AG08395 (cell line): ENCODE measurements around the gene SOX12.
"Not testable (repeated sequence)": the region's sequence is repeated elsewhere in the genome, so short reads cannot be mapped to it uniquely, and the experiment has no call there.

Experiments
- DNase-seq: peaks from one replicate; pipeline ENCODE4 v3.0.0; 2012; ENCODE audit warnings: mixed read lengths, low spot score

SOX12 gene

GRCh38 chr20:328975-329695 is 3.8 kb downstream of the SOX12 start:
- DNase-seq, result no peak

- no peak for DNase-seq
Measured at GRCh38 chr20:329851-330232, 4.5 kb downstream of the SOX12 start.

GRCh38 chr20:330233-331149 is 5.1 kb downstream of the SOX12 start:
- peak; percentile 78 for DNase-seq

DNA sequence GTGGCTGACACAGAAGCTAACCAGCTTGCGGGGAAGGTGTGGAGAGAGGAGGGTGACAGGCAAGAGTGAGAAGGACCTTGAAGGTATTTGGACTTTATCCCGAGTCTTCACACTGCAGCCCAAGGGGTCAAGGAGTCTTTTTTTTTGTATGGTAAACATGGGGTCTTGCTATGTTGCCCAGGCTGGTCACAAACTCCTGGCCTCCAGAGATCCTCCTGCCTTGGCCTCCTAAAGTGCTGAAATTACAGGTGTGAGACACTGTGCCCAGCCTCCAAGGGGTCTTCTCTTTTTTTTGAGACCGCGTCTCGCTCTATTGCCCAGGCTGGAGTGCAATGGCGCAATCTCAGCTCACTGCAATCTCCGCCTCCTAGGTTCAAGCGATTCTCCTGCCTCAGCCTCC is 9.2 kb downstream of the SOX12 start:
- DNase-seq, result no peak

DNA sequence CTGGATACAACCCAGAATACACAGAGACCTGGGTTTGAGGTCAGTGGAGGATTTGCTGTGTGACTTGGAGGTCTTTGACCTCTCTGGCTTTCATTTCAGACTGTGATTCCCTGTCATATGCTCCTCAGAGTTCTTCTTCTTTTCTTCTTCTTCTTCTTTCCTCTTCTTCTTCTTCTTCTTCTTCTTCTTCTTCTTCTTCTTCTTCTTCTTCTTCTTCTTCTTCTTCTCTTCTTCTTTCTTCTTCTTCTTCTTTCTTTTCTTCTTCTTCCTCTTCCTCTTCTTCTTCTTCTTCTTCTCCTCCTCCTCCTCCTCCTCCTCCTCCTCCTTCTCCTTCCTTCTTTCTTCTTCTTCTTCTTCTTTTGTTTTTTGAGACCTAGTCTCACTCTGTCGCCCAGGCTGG is 10.7 kb downstream of the SOX12 start:
- DNase-seq, result not testable (repeated sequence)

DNA sequence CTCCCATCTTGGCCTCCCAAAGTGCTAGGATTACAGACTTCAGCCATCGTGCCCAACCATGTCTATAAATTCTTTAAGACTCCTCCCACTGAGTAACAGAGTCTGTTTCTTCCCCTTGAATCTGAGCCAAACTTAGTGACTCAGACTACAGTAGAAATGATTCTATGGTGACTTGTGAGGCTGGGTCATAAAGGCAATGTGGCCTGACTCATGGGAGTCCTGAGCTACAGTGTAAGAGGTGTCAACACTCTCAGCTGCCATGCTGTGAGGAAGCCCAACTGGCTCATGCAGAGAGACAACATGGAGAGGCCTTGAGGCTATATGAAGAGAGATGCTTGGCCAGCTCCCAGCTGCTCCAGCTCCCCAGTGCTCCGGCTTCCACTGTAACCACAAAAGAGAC is 16.3 kb downstream of the SOX12 start:
- peak; percentile 47 for DNase-seq

- no peak for DNase-seq
Measured at GRCh38 chr20:343107-343506, 17.8 kb downstream of the SOX12 start.

GRCh38 chr20:346033-346639 is 20.8 kb downstream of the SOX12 start:
- DNase-seq, result no peak

DNA sequence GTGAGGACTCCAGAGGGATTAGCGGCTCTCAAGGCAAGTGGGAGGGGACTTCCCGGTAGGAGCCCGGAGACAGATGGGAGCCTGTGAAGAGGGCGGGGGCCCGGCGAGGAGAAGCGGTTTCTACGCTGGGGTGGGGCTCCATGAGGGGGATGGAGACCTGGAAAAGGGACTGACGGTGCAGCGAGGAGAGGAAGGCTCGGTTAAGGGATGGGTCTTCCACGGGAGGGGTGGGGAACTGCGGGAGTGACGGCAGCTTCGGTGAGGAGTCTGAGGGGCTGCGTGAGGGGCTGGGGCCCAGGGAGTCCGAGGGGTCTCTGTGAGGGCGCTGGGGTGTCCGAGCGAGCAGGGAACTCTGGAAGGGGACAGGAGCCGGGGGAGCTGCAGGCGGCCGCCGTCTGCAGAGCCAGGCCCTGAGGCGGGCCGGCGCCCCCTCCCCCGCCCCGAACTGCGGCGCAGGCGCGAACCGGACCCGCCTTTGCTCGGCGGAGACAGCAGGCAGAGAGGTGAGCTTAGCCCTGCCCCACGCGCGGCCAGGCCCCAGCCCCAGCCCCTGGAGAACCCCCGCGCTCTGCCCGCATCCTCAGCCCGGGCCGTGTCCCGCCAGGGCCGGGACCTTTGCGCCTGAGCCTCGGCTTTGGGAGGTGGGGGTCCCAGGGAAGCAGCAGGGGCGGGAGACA is 21.4 kb downstream of the SOX12 start, which contains the start of gene NRSN2:
Gene NRSN2 (plus strand): TSS at position 472 of the 677 bp plus-strand sequence. CDS start 2,533 bp downstream, outside the sequence.
- peak; percentile 89 for DNase-seq

DNA sequence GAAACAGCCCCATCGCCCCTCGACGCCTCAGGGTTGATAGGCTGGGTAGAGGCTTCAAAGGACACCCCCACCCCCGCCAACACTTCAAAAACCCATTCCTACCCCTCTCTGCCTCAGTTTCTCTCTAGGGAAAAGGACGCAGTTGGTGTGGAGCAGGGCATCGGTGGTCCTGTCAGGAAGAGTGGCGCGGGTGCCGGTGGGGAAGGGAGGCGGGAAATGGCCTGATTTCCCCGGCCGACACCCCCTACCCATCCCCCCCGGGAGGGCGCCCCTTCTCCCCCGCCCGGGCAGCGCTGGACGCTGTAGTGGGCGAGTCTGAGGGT is 21.9 kb downstream of the SOX12 start:
- DNase-seq, result no peak

GRCh38 chr20:347640-348484 is 22.5 kb downstream of the SOX12 start:
- peak; percentile 99 for DNase-seq

- DNase-seq, result no peak
Measured at GRCh38 chr20:348972-349841, 23.9 kb downstream of the SOX12 start.

GRCh38 chr20:353166-353565 is 27.8 kb downstream of the SOX12 start:
- DNase-seq, result no peak

DNA sequence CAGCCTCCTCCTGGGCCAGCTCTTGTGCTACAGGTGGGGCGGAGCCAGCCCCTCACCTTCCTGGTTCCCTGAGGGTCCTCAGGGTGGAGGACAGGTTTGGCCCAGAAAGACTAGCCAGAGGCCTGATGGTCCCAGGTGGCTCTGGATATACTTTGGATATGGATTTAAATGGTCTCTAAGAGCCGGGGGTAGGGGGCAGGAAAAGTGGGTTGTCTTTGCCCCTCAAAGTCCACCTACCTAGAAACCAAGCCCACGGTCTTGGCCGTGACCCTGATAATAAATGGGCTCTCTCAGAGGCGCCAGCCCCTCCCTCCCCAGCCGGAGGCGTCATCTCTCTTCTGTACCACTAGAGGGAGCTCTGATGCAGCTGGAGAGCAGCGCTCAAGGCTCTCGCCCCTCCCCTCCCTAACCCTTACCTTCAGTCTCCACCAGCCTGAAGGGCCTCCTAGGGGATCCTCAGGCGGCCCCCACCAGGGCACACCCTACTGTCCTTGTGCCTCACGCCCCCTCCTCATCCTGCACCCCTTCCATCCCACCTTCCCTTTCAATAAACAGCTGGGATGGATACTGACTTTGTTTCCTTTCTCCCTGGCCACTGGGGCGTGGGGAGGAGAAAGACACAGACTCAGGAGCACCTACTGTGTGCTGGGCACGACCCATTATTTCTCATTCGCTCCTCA is 29.1 kb downstream of the SOX12 start:
- DNase-seq, result peak; percentile 87

GRCh38 chr20:356154-356553 is 30.8 kb downstream of the SOX12 start:
- not testable (repeated sequence) for DNase-seq

DNA sequence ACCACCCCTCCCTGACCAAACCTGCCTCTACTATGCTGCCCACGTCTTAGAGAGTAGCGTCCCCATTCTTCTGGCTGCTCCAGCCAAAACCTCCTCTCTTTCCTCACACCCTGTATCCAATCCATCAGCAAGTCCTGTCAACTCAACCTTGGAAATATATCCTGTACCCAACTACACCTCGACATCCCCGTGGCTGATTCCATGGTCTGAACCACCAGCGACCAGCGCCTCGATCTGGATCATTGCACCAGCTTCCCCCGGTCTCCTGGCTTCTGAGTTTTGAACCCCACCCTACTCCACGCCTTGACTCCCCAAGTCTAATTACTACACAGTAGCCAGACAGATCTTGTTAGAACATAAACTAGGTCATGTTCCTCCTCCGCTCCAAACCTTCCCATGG is 31.4 kb downstream of the SOX12 start:
- DNase-seq, result no peak

DNA sequence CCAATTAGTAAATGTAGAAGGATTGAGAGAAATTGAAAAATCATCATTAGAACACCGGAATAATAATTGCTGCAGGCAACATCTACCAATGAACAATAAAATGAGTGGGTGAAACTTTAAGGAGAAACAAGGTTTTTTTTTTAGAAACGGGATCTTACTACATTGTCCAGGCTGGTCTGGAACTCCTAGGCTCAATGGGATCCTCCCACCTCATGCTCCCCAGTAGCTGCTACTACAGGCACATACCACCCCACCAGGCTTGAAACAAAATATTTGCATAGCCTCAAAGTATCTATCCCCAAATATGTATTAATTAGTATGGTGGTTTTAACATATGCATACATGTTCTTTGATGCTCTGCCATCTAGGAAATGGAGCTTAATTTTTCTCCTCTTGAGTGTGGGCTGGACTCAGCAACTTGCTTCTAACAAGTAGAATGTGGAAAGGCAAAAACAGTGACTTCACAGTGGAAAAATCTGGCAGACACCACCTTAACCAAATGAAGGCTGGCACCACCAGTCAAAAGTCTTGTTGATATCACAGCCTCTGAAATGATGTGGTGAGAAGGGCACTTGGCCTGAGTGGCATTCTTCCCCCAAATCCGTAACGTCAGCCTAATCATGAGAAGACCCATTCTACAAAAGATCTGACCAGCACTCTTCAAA is 33.7 kb downstream of the SOX12 start:
- peak; percentile 18 for DNase-seq

- no peak for DNase-seq
Measured at GRCh38 chr20:361561-361960, 36.2 kb downstream of the SOX12 start.
